Neural cell (in vitro differentiated cells): Measurements from ENCODE around the gene EPC1. TPM values are rescaled to one million over a fixed set of nuclear protein-coding genes. Genes with fewer than 3 reads are reported as not detected.

Source experiments
- H2AFZ ChIP-seq: fragments of 200-600, 300-800 bp; sonication (generic), shearing (Covaris generic); 2 replicates; pipeline ENCODE4 v1.6.0; 2014; ENCODE audit warnings: low read depth, mild to moderate bottlenecking, antibody characterized with exemption, low read length, moderate library complexity
- H3F3A ChIP-seq: fragments of 200-600 bp; shearing (Covaris generic); 2 replicates; pipeline ENCODE4 v1.6.1; 2016; ENCODE audit warnings: mild to moderate bottlenecking, moderate library complexity, mixed read lengths, antibody characterized with exemption, low read length; ENCODE audit not compliant: insufficient read depth, poor library complexity, severe bottlenecking
- H3K27ac ChIP-seq: fragments of 200-600, 300-800 bp; sonication (generic), shearing (Covaris generic); 2 replicates; pipeline ENCODE4 v1.5.1; 2014; ENCODE audit warnings: mild to moderate bottlenecking, low read length, moderate library complexity
- H3K27me3 ChIP-seq: fragments of 300-800, 200-600 bp; sonication (generic), shearing (Covaris generic); 2 replicates; pipeline ENCODE4 v1.6.0; 2014; ENCODE audit warnings: mild to moderate bottlenecking, low read depth, low read length, moderate library complexity; ENCODE audit not compliant: insufficient read depth
- H3K36me3 ChIP-seq: fragments of 300-800, 200-600 bp; sonication (generic), shearing (Covaris generic); 2 replicates; pipeline ENCODE4 v1.5.1; 2014; ENCODE audit warnings: mild to moderate bottlenecking, antibody characterized with exemption, low read length, moderate library complexity; ENCODE audit not compliant: insufficient read depth
- H3K4me2 ChIP-seq: fragments of 300-800, 200-600 bp; sonication (generic), shearing (Covaris generic); 2 replicates; pipeline ENCODE4 v1.6.0; 2014; ENCODE audit warnings: mild to moderate bottlenecking, low read length
- H3K4me3 ChIP-seq: fragments of 300-800, 200-600 bp; sonication (generic), shearing (Covaris generic); 2 replicates; pipeline ENCODE4 v1.5.1; 2014; ENCODE audit warnings: mild to moderate bottlenecking, low read length, moderate library complexity
- H3K79me2 ChIP-seq: fragments of 200-600 bp; shearing (Covaris generic); replicated peaks from 2 replicates; pipeline ENCODE4 v1.6.0; 2014; ENCODE audit warnings: mild to moderate bottlenecking, low read length, moderate library complexity; ENCODE audit not compliant: insufficient read depth
- H3K9ac ChIP-seq: fragments of 300-800, 200-600 bp; sonication (generic), shearing (Covaris generic); 2 replicates; pipeline ENCODE4 v1.6.1; 2016; ENCODE audit warnings: mild to moderate bottlenecking, low read length, mixed read lengths
- H3K9me2 ChIP-seq: fragments of 200-600 bp; shearing (Covaris generic); 2 replicates; pipeline ENCODE4 v1.6.1; 2016; ENCODE audit warnings: mild to moderate bottlenecking, low read length, mixed read lengths; ENCODE audit not compliant: insufficient read depth
- H3K9me3 ChIP-seq: fragments of 200-600, 300-800 bp; sonication (generic), shearing (Covaris generic); 2 replicates; pipeline ENCODE4 v1.6.1; 2016; ENCODE audit warnings: mild to moderate bottlenecking, mixed run types, low read length, moderate library complexity, mixed read lengths
- H4K20me1 ChIP-seq: fragments of 200-600 bp; shearing (Covaris generic); 2 replicates; pipeline ENCODE4 v1.6.1; 2016; ENCODE audit warnings: mild to moderate bottlenecking, mixed run types; ENCODE audit not compliant: insufficient read depth
- CTCF ChIP-seq: fragments of 450-650 bp; IDR thresholded peaks from 2 replicates; pipeline ENCODE4 v1.5.1; 2014; ENCODE audit warnings: antibody characterized with exemption, mild to moderate bottlenecking, moderate library complexity; ENCODE audit not compliant: poor library complexity, severe bottlenecking
- EP300 ChIP-seq: fragments of 450-650 bp; conservative IDR thresholded peaks from 2 replicates; pipeline ENCODE4 v1.6.1; 2014; ENCODE audit warnings: antibody characterized with exemption, mild to moderate bottlenecking, moderate library complexity; ENCODE audit not compliant: poor library complexity, severe bottlenecking
- EZH2 ChIP-seq: fragments of 200-600, 300-800 bp; shearing (Covaris generic), sonication (generic); IDR thresholded peaks from 2 replicates; pipeline ENCODE4 v1.6.1; 2014; ENCODE audit warnings: antibody characterized with exemption, low read length, borderline replicate concordance, mild to moderate bottlenecking; ENCODE audit not compliant: insufficient read depth, poor library complexity, severe bottlenecking
- MXI1 ChIP-seq: fragments of 450-650 bp; conservative IDR thresholded peaks from 2 replicates; pipeline ENCODE4 v1.6.1; 2014; ENCODE audit warnings: antibody characterized with exemption, mild to moderate bottlenecking; ENCODE audit not compliant: poor library complexity, severe bottlenecking
- POLR2AphosphoS5 ChIP-seq: IDR thresholded peaks from 2 replicates; pipeline ENCODE4 v1.6.1; 2012
- RAD21 ChIP-seq: fragments of 450-650 bp; conservative IDR thresholded peaks from 2 replicates; pipeline ENCODE4 v1.6.1; 2014; ENCODE audit warnings: antibody characterized with exemption, mild to moderate bottlenecking, moderate library complexity
- SMC3 ChIP-seq: fragments of 450-650 bp; conservative IDR thresholded peaks from 2 replicates; pipeline ENCODE4 v1.6.1; 2014; ENCODE audit warnings: antibody characterized with exemption, mild to moderate bottlenecking, moderate library complexity; ENCODE audit not compliant: poor library complexity
- TAF1 ChIP-seq: IDR thresholded peaks from 2 replicates; pipeline ENCODE4 v1.6.1; 2012; ENCODE audit warnings: low read depth
- polyA plus RNA-seq: library from polyadenylated mRNA; depleted of rRNA; stranded (reverse); fragments of >200 nt; gene quantifications from 2 replicates; pipeline ENCODE4 v1.2.3, GENCODE V29; 2014
- TF ChIP-seq, protein P1 (sequence below): IDR thresholded peaks from 2 replicates; pipeline ENCODE4 v1.6.1; 2012; ENCODE audit warnings: borderline replicate concordance

Gene EPC1
- polyA plus RNA-seq, 1 donor from 2014 or later = 137 TPM

GRCh38 chr10:32379318-32379949 lies 32.5 kb upstream of the EPC1 start:
- no peaks in the 10 kb centered on the region for H3K27me3 ChIP-seq
- no peaks in the 10 kb centered on the region for H4K20me1 ChIP-seq
- peaks cover 41% of the 10 kb centered on the region for H3K79me2 ChIP-seq
- peaks cover 5% of the 10 kb centered on the region for H3F3A ChIP-seq
- peak overlapping the region; percentile 71 for H3K4me2 ChIP-seq
- no peaks in the 10 kb centered on the region for H3K9me2 ChIP-seq
- TF ChIP-seq MXI1 (no peak), POLR2AphosphoS5 (no peak), SMC3 (no peak), TAF1 (no peak), CTCF (no peak), RAD21 (no peak), EZH2 (no peak), EP300 (no peak)
- TF ChIP-seq, protein P1, sequence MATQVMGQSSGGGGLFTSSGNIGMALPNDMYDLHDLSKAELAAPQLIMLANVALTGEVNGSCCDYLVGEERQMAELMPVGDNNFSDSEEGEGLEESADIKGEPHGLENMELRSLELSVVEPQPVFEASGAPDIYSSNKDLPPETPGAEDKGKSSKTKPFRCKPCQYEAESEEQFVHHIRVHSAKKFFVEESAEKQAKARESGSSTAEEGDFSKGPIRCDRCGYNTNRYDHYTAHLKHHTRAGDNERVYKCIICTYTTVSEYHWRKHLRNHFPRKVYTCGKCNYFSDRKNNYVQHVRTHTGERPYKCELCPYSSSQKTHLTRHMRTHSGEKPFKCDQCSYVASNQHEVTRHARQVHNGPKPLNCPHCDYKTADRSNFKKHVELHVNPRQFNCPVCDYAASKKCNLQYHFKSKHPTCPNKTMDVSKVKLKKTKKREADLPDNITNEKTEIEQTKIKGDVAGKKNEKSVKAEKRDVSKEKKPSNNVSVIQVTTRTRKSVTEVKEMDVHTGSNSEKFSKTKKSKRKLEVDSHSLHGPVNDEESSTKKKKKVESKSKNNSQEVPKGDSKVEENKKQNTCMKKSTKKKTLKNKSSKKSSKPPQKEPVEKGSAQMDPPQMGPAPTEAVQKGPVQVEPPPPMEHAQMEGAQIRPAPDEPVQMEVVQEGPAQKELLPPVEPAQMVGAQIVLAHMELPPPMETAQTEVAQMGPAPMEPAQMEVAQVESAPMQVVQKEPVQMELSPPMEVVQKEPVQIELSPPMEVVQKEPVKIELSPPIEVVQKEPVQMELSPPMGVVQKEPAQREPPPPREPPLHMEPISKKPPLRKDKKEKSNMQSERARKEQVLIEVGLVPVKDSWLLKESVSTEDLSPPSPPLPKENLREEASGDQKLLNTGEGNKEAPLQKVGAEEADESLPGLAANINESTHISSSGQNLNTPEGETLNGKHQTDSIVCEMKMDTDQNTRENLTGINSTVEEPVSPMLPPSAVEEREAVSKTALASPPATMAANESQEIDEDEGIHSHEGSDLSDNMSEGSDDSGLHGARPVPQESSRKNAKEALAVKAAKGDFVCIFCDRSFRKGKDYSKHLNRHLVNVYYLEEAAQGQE = no peak
- peak overlapping the region; percentile 77 for H3K4me3 ChIP-seq
- peak overlapping the region; percentile 84 for H3K9ac ChIP-seq
- no peaks in the 10 kb centered on the region for H3K36me3 ChIP-seq
- peak overlapping the region; percentile 88 for H2AFZ ChIP-seq
- H3K27ac ChIP-seq = peak overlapping the region; percentile 96
- no peaks in the 10 kb centered on the region for H3K9me3 ChIP-seq

DNA sequence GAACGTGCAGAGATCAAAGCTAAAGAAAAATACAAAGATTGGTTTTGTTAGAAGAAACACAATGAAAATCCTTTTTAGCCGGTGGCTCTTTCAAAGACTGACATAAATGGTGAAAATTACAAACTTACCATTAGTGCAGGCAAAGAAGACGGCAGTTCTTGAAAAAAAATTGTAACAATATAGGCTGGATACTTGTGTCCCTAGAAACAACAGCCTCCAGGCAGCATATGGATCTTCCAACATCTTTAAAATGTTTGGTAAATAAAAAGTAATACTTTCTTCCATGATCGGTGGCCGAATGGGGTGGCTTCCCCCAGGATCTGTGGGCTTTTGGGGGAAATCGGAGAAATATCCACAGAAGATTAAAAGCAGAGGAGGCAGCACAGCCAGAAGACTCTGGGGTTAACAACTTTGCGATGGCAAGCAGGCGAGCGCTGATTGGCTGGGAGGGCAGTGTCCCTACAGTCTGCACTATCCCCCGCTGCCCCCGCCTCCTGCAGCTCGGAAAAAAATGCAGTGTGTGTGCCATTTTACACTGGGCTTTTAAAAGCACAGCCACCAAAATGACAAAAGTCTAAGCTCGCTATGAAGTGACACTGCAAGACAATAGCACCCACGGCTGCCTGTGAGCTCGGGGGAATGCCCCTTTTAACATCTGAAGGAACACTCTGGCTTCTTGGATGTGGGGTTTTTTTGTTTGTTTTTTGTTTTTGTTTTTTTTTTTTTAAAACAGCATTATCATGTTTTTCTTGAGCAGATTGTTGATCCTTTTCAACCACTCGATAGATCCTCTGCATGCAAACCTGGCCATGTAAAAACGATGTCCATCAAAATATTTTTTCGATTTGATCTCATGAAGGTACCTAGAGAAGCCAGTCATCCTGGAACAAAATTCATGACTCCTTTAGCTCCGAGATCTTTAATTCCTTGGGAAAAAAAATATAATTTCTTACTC lies 31.7 kb upstream of the EPC1 start:
- H3K9me3 ChIP-seq = no peaks in the 10 kb centered on the region
- peaks cover 5% of the 10 kb centered on the region for H3F3A ChIP-seq
- H3K9ac ChIP-seq = peak overlapping the region; percentile 84
- peak; percentile 86 for TF ChIP-seq POLR2AphosphoS5
- TF ChIP-seq, protein P1 = peak; percentile 90
- peak; percentile 13 for TF ChIP-seq CTCF
- peak; percentile 44 for TF ChIP-seq RAD21
- TF ChIP-seq MXI1 = peak; percentile 57
- TF ChIP-seq SMC3 = peak; percentile 46
- TF ChIP-seq TAF1 = peak; percentile 96
- no peak for TF ChIP-seq EZH2
- peak; percentile 63 for TF ChIP-seq EP300
- peak overlapping the region; percentile 71 for H3K4me2 ChIP-seq
- H3K27me3 ChIP-seq = no peaks in the 10 kb centered on the region
- H3K4me3 ChIP-seq = peak overlapping the region; percentile 77
- H2AFZ ChIP-seq = peak overlapping the region; percentile 88
- H3K79me2 ChIP-seq = peaks cover 49% of the 10 kb centered on the region
- peak overlapping the region; percentile 96 for H3K27ac ChIP-seq
- H3K9me2 ChIP-seq = no peaks in the 10 kb centered on the region
- no peaks in the 10 kb centered on the region for H3K36me3 ChIP-seq
- H4K20me1 ChIP-seq = no peaks in the 10 kb centered on the region
